Kidney (tissue), 14 donors: Measurements from ENCODE around the gene ANP32A. TPM values are rescaled to one million over a fixed set of nuclear protein-coding genes. Genes with fewer than 3 reads are reported as not detected.

Experiments
- DNase-seq, 5 donors: peaks; one replicate each; pipeline ENCODE4 v3.0.0-alpha.2; 2013 to 2020
- FAIRE-seq: peaks from 2 replicates; lab custom pipeline; 2012; peaks lifted over from hg19 to GRCh38; lab: Jason Lieb, UNC
- H3K27ac ChIP-seq, 2 donors: one replicate each; pipeline ENCODE4 v1.7.0; 2013; ENCODE audit warnings: low read depth in 2 of 2, low read length in 2 of 2, inconsistent platforms in 1 of 2
- H3K27me3 ChIP-seq: one replicate; pipeline ENCODE4 v1.7.1; 2013; ENCODE audit warnings: low read length, inconsistent platforms; ENCODE audit not compliant: control insufficient read depth, insufficient read depth
- H3K36me3 ChIP-seq, 3 donors: one replicate each; pipeline versions ENCODE4 v1.7.0 to v1.7.1; 2013; ENCODE audit warnings: low read length in 3 of 3, control low read depth in 1 of 3, inconsistent platforms in 1 of 3; ENCODE audit not compliant: insufficient read depth in 3 of 3, control insufficient read depth in 2 of 3
- H3K4me1 ChIP-seq, 3 donors: one replicate each; pipeline versions ENCODE4 v1.7.0 to v1.7.1; 2013; ENCODE audit warnings: low read length in 3 of 3, inconsistent platforms in 1 of 3, low read depth in 1 of 3; ENCODE audit not compliant: control insufficient read depth in 2 of 3, insufficient read depth in 2 of 3
- H3K4me3 ChIP-seq, 3 donors: one replicate each; pipeline versions ENCODE4 v1.7.0 to v1.8.1; 2013; ENCODE audit warnings: low read length in 3 of 3, control low read depth in 1 of 3, inconsistent platforms in 1 of 3
- H3K9ac ChIP-seq, 3 donors: one replicate each; pipeline versions ENCODE4 v1.7.0 to v1.7.1; 2013; ENCODE audit warnings: low read length in 3 of 3, control low read depth in 1 of 3, inconsistent platforms in 1 of 3
- H3K9me3 ChIP-seq, 3 donors: one replicate each; pipeline versions ENCODE4 v1.7.0 to v1.7.1; 2013; ENCODE audit warnings: low read length in 3 of 3, control low read depth in 1 of 3, inconsistent platforms in 1 of 3; ENCODE audit not compliant: control insufficient read depth in 2 of 3, insufficient read depth in 1 of 3
- CTCF ChIP-seq: IDR thresholded peaks from 3 replicates; pipeline ENCODE4 v1.5.1; 2012; ENCODE audit warnings: mild to moderate bottlenecking, moderate library complexity, borderline replicate concordance; ENCODE audit not compliant: insufficient read depth; ENCODE audit errors: extremely low read depth
- intact Hi-C: fragments of 100-400 bp; cut with DNase I; formaldehyde crosslinking; loops from one replicate; pipeline ENCODE4 v1.11.1; 2022
- polyA plus RNA-seq: library from polyadenylated mRNA; stranded (reverse); fragments of 350-450 nt; fragmentation: Illumina TruSeq; extraction: RNeasy Lipid Tissue Mini Kit (QIAGEN cat#74804); gene quantifications from one replicate; pipeline ENCODE4 v1.2.3, GENCODE V29; 2014; ENCODE audit warnings: low read depth, low replicate concordance; ENCODE audit not compliant: insufficient read depth
- total RNA-seq: library from RNA; stranded (reverse); fragmentation: NEBNext Ultra II Directional; extraction: Animal tissue kit (Norgen Biotek cat#: 25700); gene quantifications from one replicate; pipeline ENCODE4 v1.2.1, GENCODE V29; 2021
- donor health status: control.
- donor health status: control.
- donor health status: control.
- donor health status: control.
- donor health status: control.
- donor health status: DM: yes; HTN: yes; CAD: no.
- donor health status: Normal renal cell carcinoma (clear cell type).

Gene ANP32A
- total and polyA plus RNA-seq, 2 donors from 2014 or later = 113 to 148 TPM

DNA sequence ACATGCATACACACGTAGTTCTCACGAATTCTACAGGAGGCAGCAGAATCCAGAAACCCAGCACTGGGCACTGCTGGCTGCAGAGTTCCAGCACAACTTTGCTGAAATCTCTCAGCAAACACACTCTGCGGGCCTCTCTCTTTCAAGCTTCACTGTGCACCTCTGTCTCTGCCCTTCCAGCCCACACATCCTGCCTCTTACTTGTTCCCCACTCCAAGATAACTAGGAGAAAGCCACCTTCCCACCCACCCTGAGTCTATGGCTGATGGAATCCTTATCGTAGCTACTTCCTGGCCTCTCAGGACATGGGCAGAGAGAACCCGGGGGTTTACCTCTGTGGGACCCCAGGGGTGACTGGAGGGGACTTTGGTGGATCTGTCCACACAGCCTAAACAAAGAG, 11.9 kb downstream of the ANP32A start:
- DNase-seq (no peak), FAIRE-seq (no peak)
- H3K36me3 ChIP-seq = peaks cover 0 to 2% (median 0%) of the 10 kb centered on the region in 3 donors
- no peak overlapping the region for H3K9ac ChIP-seq
- no peak for TF ChIP-seq CTCF
- no peak overlapping the region for H3K4me3 ChIP-seq
- H3K9me3 ChIP-seq = no peaks in the 10 kb centered on the region
- H3K27ac ChIP-seq = no peak overlapping the region
- H3K4me1 ChIP-seq = peaks cover 0 to 20% (median 15%) of the 10 kb centered on the region in 3 donors
- intact Hi-C loops = no loop called here
- H3K27me3 ChIP-seq = no peaks in the 10 kb centered on the region

GRCh38 chr15:68808091-68808490, 12.6 kb downstream of the ANP32A start:
- H3K4me3 ChIP-seq = no peak overlapping the region
- peaks cover 0 to 2% (median 0%) of the 10 kb centered on the region in 3 donors for H3K36me3 ChIP-seq
- peaks cover 0 to 15% (median 12%) of the 10 kb centered on the region in 3 donors for H3K4me1 ChIP-seq
- DNase-seq (no peak), FAIRE-seq (no peak)
- no peak overlapping the region for H3K9ac ChIP-seq
- no peaks in the 10 kb centered on the region for H3K27me3 ChIP-seq
- no peak for TF ChIP-seq CTCF
- H3K27ac ChIP-seq = no peak overlapping the region
- no peaks in the 10 kb centered on the region for H3K9me3 ChIP-seq
- intact Hi-C loops = no loop called here

- intact Hi-C loops = no loop called here
- TF ChIP-seq CTCF = no peak
- Histone ChIP-seq H3K9me3 (no peaks in the 10 kb centered on the region), H3K27me3 (no peaks in the 10 kb centered on the region), H3K9ac (no peak overlapping the region), H3K27ac (no peak overlapping the region), H3K36me3 (peaks cover 0 to 2% (median 0%) of the 10 kb centered on the region in 3 donors), H3K4me3 (no peak overlapping the region), H3K4me1 (peaks cover 0 to 14% (median 11%) of the 10 kb centered on the region in 3 donors)
- FAIRE-seq = no peak
- no peak for DNase-seq
Observed at GRCh38 chr15:68807249-68807648, 13.4 kb downstream of the ANP32A start.
